DMS 273 (cell line): Measurements from ENCODE around the gene NEK8.

Experiments used
- DNase-seq: peaks from one replicate; lab custom pipeline; 2025; ENCODE audit not compliant: unreplicated experiment; lab: John Stamatoyannopoulos, UW

The NEK8 gene

DNA sequence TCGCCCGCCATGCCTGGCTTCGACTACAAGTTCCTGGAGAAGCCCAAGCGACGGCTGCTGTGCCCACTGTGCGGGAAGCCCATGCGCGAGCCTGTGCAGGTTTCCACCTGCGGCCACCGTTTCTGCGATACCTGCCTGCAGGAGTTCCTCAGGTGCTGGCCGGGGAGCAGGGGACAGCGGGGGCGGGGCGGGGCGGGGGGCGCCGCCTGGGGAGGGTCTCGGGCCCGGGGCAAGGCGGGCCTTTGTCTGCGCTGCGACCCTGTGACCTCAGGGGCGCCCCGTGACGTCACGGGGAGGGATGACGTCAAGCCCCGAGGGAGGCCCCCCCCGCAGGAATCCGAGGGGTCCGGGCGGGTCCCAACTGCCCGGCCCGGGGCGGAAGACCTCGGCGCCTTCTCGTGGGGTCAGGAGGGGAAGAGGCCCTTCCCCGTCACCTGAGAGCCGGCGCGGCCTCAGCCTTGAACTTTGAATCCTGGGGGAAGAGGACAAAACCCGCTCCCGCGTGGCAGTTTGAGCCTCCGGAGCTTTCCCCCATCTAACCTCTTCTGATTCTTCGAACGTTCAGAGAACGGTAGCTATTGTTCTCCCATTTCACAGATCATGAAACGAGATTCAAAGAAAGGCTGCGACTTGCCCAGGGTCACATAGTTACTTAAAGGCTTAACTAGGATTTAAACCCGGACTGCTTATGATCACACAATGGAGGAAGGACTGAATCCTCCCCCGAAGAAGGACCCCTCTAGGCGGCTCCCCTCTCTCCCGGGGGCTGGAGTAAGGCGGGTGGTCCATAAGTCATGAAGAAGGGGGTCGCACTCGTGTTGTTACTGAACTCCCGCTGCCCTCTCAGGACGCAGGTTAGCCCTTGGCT is 15.8 kb downstream of the NEK8 start:
- peak; percentile 79 for DNase-seq

GRCh38 chr17:28744972-28745785 is 16.6 kb downstream of the NEK8 start:
- DNase-seq = peak; percentile 90

- no peak for DNase-seq
These were observed 17.3 kb downstream of the NEK8 start for GRCh38 chr17:28745786-28746411.

DNA sequence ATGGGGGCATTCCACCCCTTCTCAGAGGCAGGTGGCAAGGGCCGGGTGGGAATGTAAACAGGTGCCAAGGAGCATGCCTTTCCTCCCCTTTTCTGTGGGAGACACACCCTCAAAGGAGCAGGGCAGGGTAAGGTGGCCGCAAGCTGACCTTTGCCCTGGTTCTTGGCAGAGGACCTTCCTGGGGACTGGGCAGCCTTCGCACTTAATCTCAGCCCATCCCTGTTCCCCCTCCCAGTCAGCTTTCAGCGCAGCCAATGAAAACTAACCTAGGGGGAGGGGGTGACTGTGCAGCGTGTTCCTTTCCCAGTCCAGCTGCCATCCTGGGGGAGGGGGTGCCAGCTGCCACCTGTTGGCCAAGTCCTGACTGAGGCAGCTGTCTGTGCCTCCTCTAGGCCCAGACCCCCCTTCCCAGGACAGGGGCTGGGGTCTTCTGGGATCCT is 18.0 kb downstream of the NEK8 start:
- peak; percentile 96 for DNase-seq

DNA sequence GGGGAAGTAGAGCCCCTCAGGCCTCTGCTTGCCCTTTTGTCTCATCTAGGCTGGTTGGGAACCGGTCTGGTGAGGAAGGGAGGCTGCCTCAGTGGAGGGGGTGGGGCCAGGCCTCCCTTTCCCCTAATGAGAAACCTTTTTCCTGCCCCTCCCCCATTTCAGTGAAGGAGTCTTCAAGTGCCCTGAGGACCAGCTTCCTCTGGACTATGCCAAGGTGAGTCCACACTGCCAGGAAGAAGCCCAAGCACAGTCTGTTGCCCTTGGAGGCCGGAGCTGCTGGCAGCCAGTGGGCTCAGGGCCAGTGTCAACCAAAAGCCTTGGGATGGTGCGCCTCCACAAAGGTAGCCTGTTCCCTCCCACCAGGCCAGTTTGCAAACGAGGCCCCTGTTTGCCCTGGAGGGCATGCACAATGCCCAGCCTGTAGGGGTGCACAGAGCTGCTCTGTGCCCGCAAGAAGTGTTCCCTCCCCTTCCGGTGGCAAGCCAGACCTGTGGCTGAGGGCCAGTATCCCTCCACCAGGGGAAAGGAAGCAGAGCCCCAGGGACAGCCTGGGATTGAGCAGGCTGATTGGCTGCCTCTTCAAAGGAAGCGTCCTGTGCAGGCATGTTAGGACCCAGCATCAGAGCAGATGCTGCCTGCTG is 18.6 kb downstream of the NEK8 start:
- DNase-seq = peak; percentile 94

DNA sequence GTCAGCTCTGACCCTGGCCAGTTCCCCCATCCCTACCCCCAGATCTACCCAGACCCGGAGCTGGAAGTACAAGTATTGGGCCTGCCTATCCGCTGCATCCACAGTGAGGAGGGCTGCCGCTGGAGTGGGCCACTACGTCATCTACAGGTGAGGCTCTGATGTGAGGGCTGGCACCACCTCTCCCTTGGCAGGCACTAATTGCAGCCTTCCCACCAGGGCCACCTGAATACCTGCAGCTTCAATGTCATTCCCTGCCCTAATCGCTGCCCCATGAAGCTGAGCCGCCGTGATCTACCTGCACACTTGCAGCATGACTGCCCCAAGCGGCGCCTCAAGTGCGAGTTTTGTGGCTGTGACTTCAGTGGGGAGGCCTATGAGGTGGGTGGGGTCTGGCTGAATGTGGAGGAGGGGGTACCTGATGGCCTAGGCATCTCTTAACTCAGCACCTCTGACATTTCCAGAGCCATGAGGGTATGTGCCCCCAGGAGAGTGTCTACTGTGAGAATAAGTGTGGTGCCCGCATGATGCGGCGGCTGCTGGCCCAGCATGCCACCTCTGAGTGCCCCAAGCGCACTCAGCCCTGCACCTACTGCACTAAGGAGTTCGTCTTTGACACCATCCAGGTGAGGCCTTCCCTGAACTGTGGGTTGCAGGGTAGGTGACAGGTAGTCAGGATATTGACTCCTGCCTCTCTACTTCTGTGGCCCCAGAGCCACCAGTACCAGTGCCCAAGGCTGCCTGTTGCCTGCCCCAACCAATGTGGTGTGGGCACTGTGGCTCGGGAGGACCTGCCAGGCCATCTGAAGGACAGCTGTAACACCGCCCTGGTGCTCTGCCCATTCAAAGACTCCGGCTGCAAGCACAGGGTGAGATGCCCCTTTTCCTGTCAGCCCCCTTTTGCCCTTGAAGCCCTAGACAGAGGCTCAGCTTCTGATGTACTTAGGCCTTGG is 19.5 kb downstream of the NEK8 start:
- DNase-seq = no peak

DNA sequence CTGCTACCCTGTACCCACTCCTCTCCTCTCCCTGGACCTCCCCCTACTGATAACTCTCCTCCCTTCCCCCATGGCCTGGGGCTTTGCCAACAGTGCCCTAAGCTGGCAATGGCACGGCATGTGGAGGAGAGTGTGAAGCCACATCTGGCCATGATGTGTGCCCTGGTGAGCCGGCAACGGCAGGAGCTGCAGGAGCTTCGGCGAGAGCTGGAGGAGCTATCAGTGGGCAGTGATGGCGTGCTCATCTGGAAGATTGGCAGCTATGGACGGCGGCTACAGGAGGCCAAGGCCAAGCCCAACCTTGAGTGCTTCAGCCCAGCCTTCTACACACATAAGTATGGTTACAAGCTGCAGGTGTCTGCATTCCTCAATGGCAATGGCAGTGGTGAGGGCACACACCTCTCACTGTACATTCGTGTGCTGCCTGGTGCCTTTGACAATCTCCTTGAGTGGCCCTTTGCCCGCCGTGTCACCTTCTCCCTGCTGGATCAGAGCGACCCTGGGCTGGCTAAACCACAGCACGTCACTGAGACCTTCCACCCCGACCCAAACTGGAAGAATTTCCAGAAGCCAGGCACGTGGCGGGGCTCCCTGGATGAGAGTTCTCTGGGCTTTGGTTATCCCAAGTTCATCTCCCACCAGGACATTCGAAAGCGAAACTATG is 20.4 kb downstream of the NEK8 start:
- DNase-seq = peak; percentile 39

DNA sequence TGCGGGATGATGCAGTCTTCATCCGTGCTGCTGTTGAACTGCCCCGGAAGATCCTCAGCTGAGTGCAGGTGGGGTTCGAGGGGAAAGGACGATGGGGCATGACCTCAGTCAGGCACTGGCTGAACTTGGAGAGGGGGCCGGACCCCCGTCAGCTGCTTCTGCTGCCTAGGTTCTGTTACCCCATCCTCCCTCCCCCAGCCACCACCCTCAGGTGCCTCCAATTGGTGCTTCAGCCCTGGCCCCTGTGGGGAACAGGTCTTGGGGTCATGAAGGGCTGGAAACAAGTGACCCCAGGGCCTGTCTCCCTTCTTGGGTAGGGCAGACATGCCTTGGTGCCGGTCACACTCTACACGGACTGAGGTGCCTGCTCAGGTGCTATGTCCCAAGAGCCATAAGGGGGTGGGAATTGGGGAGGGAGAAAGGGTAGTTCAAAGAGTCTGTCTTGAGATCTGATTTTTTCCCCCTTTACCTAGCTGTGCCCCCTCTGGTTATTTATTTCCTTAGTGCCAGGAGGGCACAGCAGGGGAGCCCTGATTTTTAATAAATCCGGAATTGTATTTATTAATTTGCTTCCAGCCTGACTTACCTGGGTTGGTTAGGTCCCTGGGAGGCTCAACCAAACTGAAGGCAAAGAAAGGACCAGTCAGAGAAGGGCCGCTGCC is 21.1 kb downstream of the NEK8 start:
- no peak for DNase-seq

- peak; percentile 97 for DNase-seq
These were observed 21.8 kb downstream of the NEK8 start for GRCh38 chr17:28750178-28751047.

DNA sequence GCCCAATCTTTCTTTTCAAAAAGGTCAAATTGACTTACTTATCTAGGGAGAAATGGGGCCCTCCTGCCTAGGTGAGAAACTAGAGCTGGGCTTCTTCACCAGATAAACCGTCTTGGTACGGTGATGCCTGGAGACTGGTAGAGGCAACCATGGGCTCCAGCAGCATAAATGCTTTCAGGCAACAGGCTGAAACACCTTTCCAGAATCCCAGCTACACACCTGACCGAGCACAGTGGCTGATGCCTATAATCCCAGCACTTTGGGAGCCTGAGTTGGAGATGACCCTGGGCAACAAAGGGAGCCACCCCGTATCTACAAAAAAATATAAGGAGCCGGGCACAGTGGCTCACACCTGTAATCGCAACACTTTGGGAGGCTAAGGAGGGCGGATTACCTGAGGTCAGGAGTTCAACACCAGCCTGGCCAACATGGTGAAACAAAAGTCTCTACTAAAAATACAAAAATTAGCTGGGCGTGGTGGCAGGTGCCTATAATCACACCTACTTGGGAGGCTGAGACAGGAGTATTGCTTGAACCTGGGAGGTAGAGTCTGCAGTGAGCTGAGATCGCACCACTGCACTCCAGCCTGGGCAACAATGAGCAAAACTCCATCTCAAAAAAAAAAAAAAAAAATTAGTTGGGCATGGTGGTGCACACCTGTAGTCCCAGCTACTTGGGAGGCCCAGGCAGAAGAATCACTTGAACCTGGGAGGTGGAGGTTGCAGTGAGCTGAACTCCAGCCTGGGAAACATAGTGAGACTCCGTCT is 23.2 kb downstream of the NEK8 start:
- DNase-seq = no peak

GRCh38 chr17:28755486-28755885 is 26.9 kb downstream of the NEK8 start:
- DNase-seq = no peak

- no peak for DNase-seq
These were observed 27.6 kb downstream of the NEK8 start for GRCh38 chr17:28756049-28756804.

DNA sequence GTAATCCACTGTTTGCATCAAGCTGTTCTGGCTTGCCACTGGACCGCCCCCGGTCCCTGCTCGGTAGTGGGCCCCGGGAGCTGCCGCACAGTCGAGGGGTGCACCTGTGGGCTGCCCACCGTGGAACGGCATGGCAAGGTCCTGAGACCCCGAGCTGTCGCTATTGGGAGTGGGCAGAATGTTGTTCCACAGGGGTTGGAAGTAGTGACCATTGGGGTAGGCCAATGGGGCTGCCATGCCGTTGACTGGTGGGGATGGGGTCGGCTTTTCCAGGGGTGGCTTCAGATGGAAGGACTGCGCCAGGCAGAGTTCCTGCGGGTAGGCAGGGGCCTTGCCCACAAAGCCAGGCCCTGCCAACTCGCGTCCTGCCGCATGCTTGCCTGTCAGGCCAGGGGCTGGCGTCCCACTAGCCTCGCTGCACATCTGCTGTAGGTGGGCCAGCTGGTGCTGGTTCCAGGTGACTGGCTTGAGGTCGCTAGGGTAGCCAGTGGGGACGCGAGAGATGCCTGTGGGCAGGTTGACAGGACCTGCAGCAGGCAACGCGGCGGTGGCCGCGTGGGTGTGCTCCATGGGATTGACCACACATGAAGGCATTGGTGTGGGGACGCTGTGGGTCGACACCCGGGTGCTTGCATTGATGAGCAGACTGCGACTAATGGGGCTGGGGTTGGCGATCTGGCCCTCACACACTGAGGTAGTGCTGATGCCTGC is 30.0 kb downstream of the NEK8 start:
- DNase-seq = no peak

DNA sequence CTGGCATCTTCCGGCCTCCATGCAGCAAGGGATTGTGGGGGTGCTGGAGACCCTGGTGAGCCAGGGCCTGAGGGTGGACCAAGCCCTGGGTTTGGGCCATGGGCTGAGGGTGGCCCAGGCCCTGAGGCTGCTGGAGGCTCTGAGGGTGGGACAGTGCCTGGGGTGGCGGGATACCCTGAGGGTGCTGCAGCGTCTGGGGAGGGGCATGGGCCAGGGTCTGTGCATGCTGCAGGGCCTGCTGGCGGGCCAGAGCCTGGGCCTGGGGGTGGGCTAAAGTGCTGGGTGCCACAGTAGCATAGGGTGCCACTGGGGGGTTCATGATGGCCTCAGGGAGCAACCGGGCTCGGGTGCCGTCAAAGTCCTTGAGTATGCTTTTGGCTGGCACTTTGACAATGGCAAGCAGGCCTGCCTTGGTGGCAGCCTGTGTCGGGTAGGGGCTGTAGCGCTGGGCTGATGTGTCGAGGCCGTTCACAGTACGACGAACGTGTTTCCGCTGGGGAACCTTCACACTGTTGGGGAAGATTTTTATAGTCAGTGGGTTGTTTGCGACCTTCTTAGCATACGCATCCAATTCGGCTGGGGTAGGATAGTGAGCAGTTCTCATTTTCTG is 30.8 kb downstream of the NEK8 start:
- DNase-seq = no peak
